Karpas-422 (cell line): Measurements from ENCODE around the gene USF2. TPM values are rescaled to one million over a fixed set of nuclear protein-coding genes. Genes with fewer than 3 reads are reported as not detected.

Experiments used
- DNase-seq: peaks from one replicate; pipeline ENCODE4 v3.0.0-alpha.2; 2015
- H2AFZ ChIP-seq: fragments of 200-600 bp; sonication (generic); 2 replicates; pipeline ENCODE4 v1.6.1; 2014; ENCODE audit warnings: antibody characterized with exemption, low read length, mixed read lengths
- H3K27ac ChIP-seq: fragments of 200-600 bp; sonication (generic); 2 replicates; pipeline ENCODE4 v1.5.1; 2014; ENCODE audit warnings: mild to moderate bottlenecking, low read length, moderate library complexity
- H3K27me3 ChIP-seq: fragments of 200-600 bp; sonication (generic); 2 replicates; pipeline ENCODE4 v1.6.1; 2014; ENCODE audit warnings: low read length, mixed read lengths
- H3K36me3 ChIP-seq: fragments of 200-600 bp; sonication (generic); 2 replicates; pipeline ENCODE4 v1.6.1; 2014; ENCODE audit warnings: low read length, mixed read lengths; ENCODE audit not compliant: insufficient read depth
- H3K4me1 ChIP-seq: fragments of 200-600 bp; sonication (generic); 2 replicates; pipeline ENCODE4 v1.6.1; 2014; ENCODE audit warnings: mild to moderate bottlenecking, low read length, mixed read lengths
- H3K4me2 ChIP-seq: fragments of 200-600 bp; sonication (generic); 2 replicates; pipeline ENCODE4 v1.6.1; 2014; ENCODE audit warnings: low read length, low read depth, mild to moderate bottlenecking; ENCODE audit not compliant: poor library complexity, severe bottlenecking
- H3K4me3 ChIP-seq: fragments of 200-600 bp; sonication (generic); 2 replicates; pipeline ENCODE4 v1.5.1; 2014; ENCODE audit warnings: mild to moderate bottlenecking, antibody characterized with exemption, low read length, mixed read lengths
- H3K79me2 ChIP-seq: fragments of 200-600 bp; sonication (generic); 2 replicates; pipeline ENCODE4 v1.6.1; 2014; ENCODE audit warnings: mild to moderate bottlenecking, low read length, mixed read lengths
- H3K9ac ChIP-seq: fragments of 200-600 bp; sonication (generic); 2 replicates; pipeline ENCODE4 v1.6.0; 2014; ENCODE audit warnings: low read length
- H3K9me2 ChIP-seq: fragments of 200-600 bp; sonication (generic), shearing (Covaris generic); replicated peaks from 2 replicates; pipeline ENCODE4 v1.6.0; 2014; ENCODE audit warnings: mild to moderate bottlenecking, low read length, moderate library complexity; ENCODE audit not compliant: insufficient read depth
- H3K9me3 ChIP-seq: fragments of 300-700, 200-600 bp; sonication (generic); 2 replicates; pipeline ENCODE4 v1.6.1; 2014; ENCODE audit warnings: low read length, mixed read lengths
- H4K20me1 ChIP-seq: fragments of 200-600 bp; sonication (generic); 2 replicates; pipeline ENCODE4 v1.6.1; 2014; ENCODE audit warnings: mild to moderate bottlenecking, antibody characterized with exemption, low read length, low read depth; ENCODE audit not compliant: insufficient read depth
- total RNA-seq: library from RNA; depleted of rRNA; stranded (reverse); fragments of >200 nt; shearing (Covaris generic); gene quantifications from 2 replicates; pipeline ENCODE4 v1.2.3, GENCODE V29; 2014; ENCODE audit warnings: low replicate concordance

Gene USF2
- total RNA-seq, 1 experiment from 2014 or later = 97.9 TPM

- no peaks in the 10 kb centered on the region for H3K79me2 ChIP-seq
- peaks cover 28% of the 10 kb centered on the region for H3K4me1 ChIP-seq
- no peak overlapping the region for H3K27ac ChIP-seq
- H3K4me2 ChIP-seq = no peak overlapping the region
- no peak overlapping the region for H2AFZ ChIP-seq
- no peaks in the 10 kb centered on the region for H3K9me3 ChIP-seq
- H3K9ac ChIP-seq = no peak overlapping the region
- no peaks in the 10 kb centered on the region for H3K36me3 ChIP-seq
- H3K9me2 ChIP-seq = no peaks in the 10 kb centered on the region
- no peaks in the 10 kb centered on the region for H3K27me3 ChIP-seq
- H4K20me1 ChIP-seq = no peaks in the 10 kb centered on the region
- DNase-seq = no peak
- no peak overlapping the region for H3K4me3 ChIP-seq
Observed at GRCh38 chr19:35308910-35309309, 40.1 kb downstream of the USF2 start.

DNA sequence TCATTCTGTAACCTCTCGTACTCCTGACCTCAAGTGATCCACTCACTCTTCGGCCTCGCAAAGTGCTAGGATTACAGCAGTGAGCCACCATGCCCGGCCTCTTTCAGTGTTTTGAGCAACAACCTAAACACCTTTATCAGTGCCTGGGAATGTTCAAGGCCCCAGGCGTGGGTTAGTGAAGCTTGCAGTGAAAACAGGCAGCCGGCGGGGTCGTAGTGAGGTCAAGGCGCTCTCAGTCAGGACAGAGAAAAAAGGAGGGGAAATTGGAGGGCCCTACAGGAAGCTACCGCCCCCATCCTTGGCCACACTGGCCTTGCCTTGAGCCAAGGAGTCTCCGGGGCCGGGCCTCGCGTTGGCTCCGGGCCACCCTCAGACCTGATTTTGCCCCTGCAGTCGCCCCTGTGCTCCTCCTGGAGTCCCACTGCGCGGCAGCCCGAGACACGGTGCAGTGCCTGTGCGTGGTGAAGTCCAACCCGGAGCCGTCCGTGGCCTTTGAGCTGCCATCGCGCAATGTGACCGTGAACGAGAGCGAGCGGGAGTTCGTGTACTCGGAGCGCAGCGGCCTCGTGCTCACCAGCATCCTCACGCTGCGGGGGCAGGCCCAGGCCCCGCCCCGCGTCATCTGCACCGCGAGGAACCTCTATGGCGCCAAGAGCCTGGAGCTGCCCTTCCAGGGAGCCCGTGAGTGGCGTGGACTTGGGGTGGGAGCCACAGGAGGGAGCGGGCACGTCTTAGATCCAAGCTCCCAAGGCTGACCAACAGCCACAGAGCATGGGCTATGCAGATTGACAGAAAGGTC lies 40.9 kb downstream of the USF2 start:
- H3K36me3 ChIP-seq = no peaks in the 10 kb centered on the region
- H3K4me3 ChIP-seq = no peak overlapping the region
- no peak overlapping the region for H3K27ac ChIP-seq
- peaks cover 28% of the 10 kb centered on the region for H3K4me1 ChIP-seq
- no peaks in the 10 kb centered on the region for H4K20me1 ChIP-seq
- H3K27me3 ChIP-seq = no peaks in the 10 kb centered on the region
- no peak for DNase-seq
- H3K4me2 ChIP-seq = no peak overlapping the region
- no peaks in the 10 kb centered on the region for H3K79me2 ChIP-seq
- H3K9me3 ChIP-seq = no peaks in the 10 kb centered on the region
- H3K9me2 ChIP-seq = no peaks in the 10 kb centered on the region
- H2AFZ ChIP-seq = no peak overlapping the region
- H3K9ac ChIP-seq = no peak overlapping the region

GRCh38 chr19:35310331-35310730 lies 41.6 kb downstream of the USF2 start:
- no peak overlapping the region for H2AFZ ChIP-seq
- H3K4me2 ChIP-seq = no peak overlapping the region
- no peaks in the 10 kb centered on the region for H3K27me3 ChIP-seq
- H3K9me2 ChIP-seq = no peaks in the 10 kb centered on the region
- H3K9me3 ChIP-seq = no peaks in the 10 kb centered on the region
- no peaks in the 10 kb centered on the region for H3K79me2 ChIP-seq
- DNase-seq = no peak
- peaks cover 24% of the 10 kb centered on the region for H3K4me1 ChIP-seq
- H4K20me1 ChIP-seq = no peaks in the 10 kb centered on the region
- H3K27ac ChIP-seq = no peak overlapping the region
- H3K4me3 ChIP-seq = no peak overlapping the region
- H3K36me3 ChIP-seq = no peaks in the 10 kb centered on the region
- no peak overlapping the region for H3K9ac ChIP-seq

GRCh38 chr19:35310811-35311465 lies 42.2 kb downstream of the USF2 start:
- Histone ChIP-seq H3K27me3 (no peaks in the 10 kb centered on the region), H3K4me3 (no peak overlapping the region), H3K9me2 (no peaks in the 10 kb centered on the region), H3K9me3 (no peaks in the 10 kb centered on the region), H3K79me2 (no peaks in the 10 kb centered on the region), H3K4me2 (no peak overlapping the region), H2AFZ (no peak overlapping the region), H3K9ac (no peak overlapping the region), H3K4me1 (peaks cover 18% of the 10 kb centered on the region), H3K36me3 (no peaks in the 10 kb centered on the region), H3K27ac (no peak overlapping the region), H4K20me1 (no peaks in the 10 kb centered on the region)
- DNase-seq = no peak

GRCh38 chr19:35311901-35312665 lies 43.3 kb downstream of the USF2 start:
- H3K4me3 ChIP-seq = no peak overlapping the region
- H3K79me2 ChIP-seq = no peaks in the 10 kb centered on the region
- H3K36me3 ChIP-seq = no peaks in the 10 kb centered on the region
- no peak overlapping the region for H3K4me2 ChIP-seq
- no peaks in the 10 kb centered on the region for H3K9me2 ChIP-seq
- H3K9me3 ChIP-seq = no peaks in the 10 kb centered on the region
- H2AFZ ChIP-seq = no peak overlapping the region
- no peaks in the 10 kb centered on the region for H3K27me3 ChIP-seq
- H3K4me1 ChIP-seq = peaks cover 14% of the 10 kb centered on the region
- no peaks in the 10 kb centered on the region for H4K20me1 ChIP-seq
- no peak overlapping the region for H3K9ac ChIP-seq
- DNase-seq = no peak
- no peak overlapping the region for H3K27ac ChIP-seq

DNA sequence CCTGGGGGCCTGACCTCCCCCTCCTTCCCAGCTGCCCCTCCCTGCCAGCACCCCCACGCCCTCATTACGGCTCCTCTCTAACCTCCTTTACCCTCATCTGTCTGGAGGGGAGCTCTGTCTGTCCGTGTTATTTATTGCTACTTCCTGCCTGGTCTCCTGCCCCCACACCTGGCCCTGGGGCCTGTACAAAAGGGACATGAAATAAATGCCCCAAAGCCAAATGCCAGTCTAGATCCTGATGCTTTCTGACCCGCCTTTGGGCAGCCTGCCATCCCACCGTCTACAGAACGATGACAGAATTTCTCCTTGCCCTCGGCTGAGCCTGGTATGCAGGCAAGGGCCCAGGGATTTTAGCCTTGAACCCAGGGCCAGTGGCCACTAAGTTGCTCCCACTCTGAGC lies 44.8 kb downstream of the USF2 start:
- Histone ChIP-seq H3K9me2 (no peaks in the 10 kb centered on the region), H3K9ac (no peak overlapping the region), H3K4me1 (peaks cover 13% of the 10 kb centered on the region), H4K20me1 (no peaks in the 10 kb centered on the region), H3K4me3 (no peak overlapping the region), H3K79me2 (no peaks in the 10 kb centered on the region), H3K9me3 (no peaks in the 10 kb centered on the region), H2AFZ (no peak overlapping the region), H3K36me3 (no peaks in the 10 kb centered on the region), H3K4me2 (no peak overlapping the region), H3K27me3 (no peaks in the 10 kb centered on the region), H3K27ac (no peak overlapping the region)
- no peak for DNase-seq

- Histone ChIP-seq H3K4me2 (no peak overlapping the region), H3K79me2 (no peaks in the 10 kb centered on the region), H3K9me3 (no peaks in the 10 kb centered on the region), H3K36me3 (no peaks in the 10 kb centered on the region), H4K20me1 (no peaks in the 10 kb centered on the region), H3K4me3 (no peak overlapping the region), H3K9ac (no peak overlapping the region), H3K27ac (no peak overlapping the region), H3K9me2 (no peaks in the 10 kb centered on the region), H3K4me1 (peaks cover 16% of the 10 kb centered on the region), H2AFZ (no peak overlapping the region), H3K27me3 (no peaks in the 10 kb centered on the region)
- no peak for DNase-seq
Observed at GRCh38 chr19:35314031-35314430, 45.3 kb downstream of the USF2 start.

- Histone ChIP-seq H4K20me1 (no peaks in the 10 kb centered on the region), H3K9me3 (no peaks in the 10 kb centered on the region), H3K27ac (no peak overlapping the region), H3K9me2 (no peaks in the 10 kb centered on the region), H3K36me3 (no peaks in the 10 kb centered on the region), H3K79me2 (no peaks in the 10 kb centered on the region), H2AFZ (no peak overlapping the region), H3K4me3 (no peak overlapping the region), H3K9ac (no peak overlapping the region), H3K27me3 (no peaks in the 10 kb centered on the region), H3K4me2 (no peak overlapping the region), H3K4me1 (peaks cover 22% of the 10 kb centered on the region)
- DNase-seq = no peak
Observed at GRCh38 chr19:35314858-35315470, 46.2 kb downstream of the USF2 start.
